GM12878 (cell line): ENCODE data around the gene TMEM144. TPM values are rescaled to one million over a fixed set of nuclear protein-coding genes. Genes with fewer than 3 reads are reported as not detected.

ENCODE experiments used
- ATAC-seq: fragments of 200-7000 bp; cut with Tn5 transposase; 3 replicates; pipeline ENCODE4 v1.9.1; 2020; ENCODE audit warnings: mild to moderate bottlenecking, moderate library complexity
- BruUV-seq: library from RNA; stranded (reverse); fragments of 400-500 nt; replicated peaks from 2 replicates; lab custom pipeline; 2021; lab: Mats Ljungman, UMichigan
- CTCF ChIA-PET: fragments of 300-600 bp; sonication (Branson Sonifier 250); formaldehyde crosslinking; extraction: SDS; loops from one replicate; lab custom pipeline; 2021; ENCODE audit warnings: inconsistent platforms; lab: Yijun Ruan, JAX
- POLR2A ChIA-PET: fragments of 350-600 bp; formaldehyde crosslinking; extraction: SDS; loops from one replicate; lab custom pipeline; 2021; ENCODE audit warnings: inconsistent platforms; lab: Charles Lee
- RAD21 ChIA-PET: fragments of 300-600 bp; sonication (Branson Sonifier 250); formaldehyde crosslinking; loops from one replicate; lab custom pipeline; 2023; ENCODE audit warnings: antibody characterized with exemption; ENCODE audit not compliant: unreplicated experiment; lab: Charles Lee
- SMC1A ChIA-PET: fragments of 300-600 bp; sonication (Branson Sonifier 250); formaldehyde crosslinking; loops from one replicate; lab custom pipeline; 2023; ENCODE audit not compliant: unreplicated experiment, uncharacterized antibody; lab: Charles Lee
- DNase-seq: peaks from one replicate; pipeline ENCODE4 v3.0.0-alpha.2; 2011; ENCODE audit warnings: low read depth, low spot score
- FAIRE-seq: peaks from 3 replicates; lab custom pipeline; 2011; peaks lifted over from hg19 to GRCh38; lab: Jason Lieb, UNC
- H2AFZ ChIP-seq: 2 replicates; pipeline ENCODE4 v1.6.0; 2011; ENCODE audit warnings: low read depth, low read length, control low read depth; ENCODE audit not compliant: control insufficient read depth
- H3K27ac ChIP-seq: 2 replicates; pipeline ENCODE4 v1.5.1; 2011; ENCODE audit warnings: control low read depth; ENCODE audit not compliant: control insufficient read depth, insufficient read depth
- H3K27me3 ChIP-seq, 2 experiments: replicated peaks in 1 of 2; 2 replicates each; pipeline versions ENCODE4 v1.6.0 to v1.6.1; 2011; ENCODE audit warnings: low read length in 1 of 2; ENCODE audit not compliant: control insufficient read depth in 2 of 2, insufficient read depth in 2 of 2
- H3K36me3 ChIP-seq, 2 experiments: 2 replicates each; pipeline ENCODE4 v1.5.1; 2011; ENCODE audit warnings: low read length in 1 of 2; ENCODE audit not compliant: control insufficient read depth in 2 of 2, insufficient read depth in 2 of 2
- H3K4me1 ChIP-seq: 2 replicates; pipeline ENCODE4 v1.6.1; 2011; ENCODE audit warnings: mild to moderate bottlenecking, low read length, moderate library complexity, mixed read lengths; ENCODE audit not compliant: control insufficient read depth, insufficient read depth
- H3K4me2 ChIP-seq: 2 replicates; pipeline ENCODE4 v1.6.0; 2011; ENCODE audit warnings: control low read depth; ENCODE audit not compliant: control insufficient read depth, insufficient read depth
- H3K4me3 ChIP-seq: fragments of 200-600 bp; sonication (generic); 2 replicates; pipeline ENCODE4 v1.5.1; 2016
- H3K79me2 ChIP-seq: 2 replicates; pipeline ENCODE4 v1.6.0; 2011; ENCODE audit warnings: low read length; ENCODE audit not compliant: control insufficient read depth, insufficient read depth
- H3K9ac ChIP-seq: 2 replicates; pipeline ENCODE4 v1.8.0; 2011; ENCODE audit warnings: low read length, control low read depth, mixed read lengths; ENCODE audit not compliant: control insufficient read depth, insufficient read depth
- H3K9me3 ChIP-seq: replicated peaks from 3 replicates; pipeline ENCODE4 v1.5.1; 2011; ENCODE audit warnings: mild to moderate bottlenecking, low read length; ENCODE audit not compliant: control insufficient read depth, insufficient read depth
- H4K20me1 ChIP-seq: 2 replicates; pipeline ENCODE4 v1.6.0; 2011; ENCODE audit not compliant: control insufficient read depth, insufficient read depth
- FOS ChIP-seq: IDR thresholded peaks from 3 replicates; pipeline ENCODE4 v1.6.1; 2011; ENCODE audit warnings: borderline replicate concordance; ENCODE audit not compliant: insufficient read length; ENCODE audit errors: extremely low read depth
- IRF4 ChIP-seq: IDR thresholded peaks from 2 replicates; pipeline ENCODE4 v1.6.1; 2011; ENCODE audit warnings: low read depth, low read length
- MEF2B ChIP-seq: fragments of 450-650 bp; IDR thresholded peaks from 2 replicates; pipeline ENCODE4 v1.6.1; 2018; ENCODE audit warnings: mild to moderate bottlenecking, moderate library complexity; ENCODE audit not compliant: partially characterized antibody, poor library complexity, severe bottlenecking
- MTA2 ChIP-seq: fragments of 450-650 bp; IDR thresholded peaks from 2 replicates; pipeline ENCODE4 v1.6.1; 2016; ENCODE audit warnings: low read depth, mild to moderate bottlenecking, moderate library complexity
- NR2C2 ChIP-seq: IDR thresholded peaks from 2 replicates; pipeline ENCODE4 v1.6.1; 2011; ENCODE audit warnings: borderline replicate concordance, low read depth; ENCODE audit not compliant: control insufficient read depth, insufficient read length
- PAX5 ChIP-seq: IDR thresholded peaks from 2 replicates; pipeline ENCODE4 v1.6.1; 2011; ENCODE audit warnings: low read depth, low read length, borderline replicate concordance
- POU2F2 ChIP-seq: IDR thresholded peaks from 3 replicates; pipeline ENCODE4 v1.6.1; 2011; ENCODE audit warnings: low read depth, mild to moderate bottlenecking, low read length, borderline replicate concordance
- RCOR1 ChIP-seq: conservative IDR thresholded peaks from 2 replicates; pipeline ENCODE4 v1.6.1; 2012; ENCODE audit warnings: low read depth, low read length, improper control_type of control experiment
- SMC3 ChIP-seq: IDR thresholded peaks from 2 replicates; pipeline ENCODE4 v1.6.1; 2011; ENCODE audit warnings: low read length, improper control_type of control experiment, borderline replicate concordance
- SREBF2 ChIP-seq: IDR thresholded peaks from 2 replicates; pipeline ENCODE4 v1.6.1; 2012; ENCODE audit warnings: mild to moderate bottlenecking, low read length
- TAF1 ChIP-seq: IDR thresholded peaks from 2 replicates; pipeline ENCODE4 v1.6.1; 2011; ENCODE audit warnings: mild to moderate bottlenecking, low read depth, low read length, borderline replicate concordance
- ZZZ3 ChIP-seq: IDR thresholded peaks from 2 replicates; pipeline ENCODE4 v1.6.1; 2011; ENCODE audit warnings: low read depth; ENCODE audit not compliant: control insufficient read depth, insufficient read length
- WGBS: methylation state at CpG from one replicate; pipeline ENCODE4 v1.1.6; 2016; ENCODE audit warnings: low lambda C conversion rate; ENCODE audit not compliant: insufficient replicate concordance, insufficient coverage; ENCODE audit errors: missing lambda C conversion rate; 5-methylcytosine and 5-hydroxymethylcytosine counted together
- in situ Hi-C: fragments of 300-500 bp; cut with MboI; formaldehyde crosslinking; loops from 9 replicates; pipeline ENCODE4 v1.14.3; 2018; ENCODE audit warnings: mixed read lengths
- intact Hi-C: fragments of 100-400 bp; cut with micrococcal nuclease; formaldehyde crosslinking; loops from one replicate; pipeline ENCODE4 v1.14.2; 2022; ENCODE audit not compliant: unreplicated experiment
- polyA plus RNA-seq, 11 experiments: library from polyadenylated mRNA; depleted of rRNA in 4 of 11; unstranded in 6 of 11; stranded (reverse) in 5 of 11; fragments of >200 nt; fragmentation: Nextera tagmentation in 4 of 11; fragmentation: Illumina TruSeq in 1 of 11; extraction: Ambion mirVana in 4 of 11; extraction: Trizol in 1 of 11; gene quantifications; 1 replicate in 1 of 11; 2 replicates in 10 of 11; pipeline versions ENCODE4 v1.2.1 to v1.2.3, GENCODE V29; 2011 to 2016; ENCODE audit warnings: inconsistent platforms in 2 of 11, missing spikeins in 2 of 11, low read depth in 1 of 11
- total RNA-seq, 4 experiments: library from RNA; depleted of rRNA in 3 of 4; stranded (reverse); fragments of >200 nt in 3 of 4; fragmentation: Illumina TruSeq in 1 of 4; extraction: Trizol in 1 of 4; gene quantifications; 2 replicates each; pipeline versions ENCODE4 v1.2.1 to v1.2.3, GENCODE V29; 2013 to 2021

TMEM144 gene
- total and polyA plus RNA-seq, 10 of the 15 experiments (the other 5 are each of a cell fraction or from before 2014, with no cell fraction given): 0.08 to 1.8 (median 1.4) TPM

GRCh38 chr4:158164768-158165213, 45.5 kb upstream of the TMEM144 start:
- no peaks in the 10 kb centered on the region for H3K4me1 ChIP-seq
- no peak overlapping the region for H3K9ac ChIP-seq
- no peaks in the 10 kb centered on the region for H3K9me3 ChIP-seq
- H3K27me3 ChIP-seq: no peaks in the 10 kb centered on the region; a peak in 1 of 4 replicates
- FAIRE-seq (no peak), DNase-seq (no peak), ATAC-seq (no peak)
- H3K36me3 ChIP-seq: no peaks in the 10 kb centered on the region
- intact Hi-C loops: no loop called here
- H3K27ac ChIP-seq: no peak overlapping the region
- in situ Hi-C loops: no loop called here
- no TSS peak for BruUV-seq
- no peak overlapping the region for H3K4me2 ChIP-seq
- CTCF ChIA-PET: no interaction called here
- SMC1A ChIA-PET: no interaction called here
- RAD21 ChIA-PET: no interaction called here
- POLR2A ChIA-PET: no interaction called here
- TF ChIP-seq POU2F2 (no peak), PAX5 (no peak)
- WGBS: 27% methylated on average over 3 of the region's 3 CpGs
- H3K79me2 ChIP-seq: no peaks in the 10 kb centered on the region
- H2AFZ ChIP-seq: no peak overlapping the region
- H4K20me1 ChIP-seq: no peaks in the 10 kb centered on the region
- H3K4me3 ChIP-seq: no peak overlapping the region

- SMC1A ChIA-PET: no interaction called here
- FAIRE-seq (no peak), ATAC-seq (no peak), DNase-seq (no peak)
- Histone ChIP-seq H3K79me2 (no peaks in the 10 kb centered on the region), H2AFZ (no peak overlapping the region), H3K9ac (no peak overlapping the region), H3K4me3 (no peak overlapping the region), H3K4me1 (no peaks in the 10 kb centered on the region), H3K27ac (no peak overlapping the region), H4K20me1 (no peaks in the 10 kb centered on the region), H3K27me3 (peaks cover 0 to 4% of the 10 kb centered on the region in 2 experiments; a peak in 2 of 4 replicates), H3K4me2 (no peak overlapping the region), H3K36me3 (no peaks in the 10 kb centered on the region), H3K9me3 (no peaks in the 10 kb centered on the region)
- 10% methylated on average over 2 of the region's 2 CpGs for WGBS
- POLR2A ChIA-PET: no interaction called here
- CTCF ChIA-PET: no interaction called here
- RAD21 ChIA-PET: no interaction called here
- TF ChIP-seq SREBF2 (no peak), NR2C2 (no peak), SMC3 (no peak), RCOR1 (no peak), ZZZ3 (no peak), MTA2 (no peak), FOS (no peak), IRF4 (no peak), MEF2B (no peak), TAF1 (no peak), POU2F2 (no peak)
- in situ Hi-C loops: no loop called here
- intact Hi-C loops: no loop called here
- no TSS peak for BruUV-seq
Observed at GRCh38 chr4:158166701-158167100, 43.6 kb upstream of the TMEM144 start.
